ENCODE results near the gene WDR83.
"Not testable (repeated sequence)": the region's sequence is repeated elsewhere in the genome, so short reads cannot be mapped to it uniquely, and the experiment has no call there.

The WDR83 gene

DNA sequence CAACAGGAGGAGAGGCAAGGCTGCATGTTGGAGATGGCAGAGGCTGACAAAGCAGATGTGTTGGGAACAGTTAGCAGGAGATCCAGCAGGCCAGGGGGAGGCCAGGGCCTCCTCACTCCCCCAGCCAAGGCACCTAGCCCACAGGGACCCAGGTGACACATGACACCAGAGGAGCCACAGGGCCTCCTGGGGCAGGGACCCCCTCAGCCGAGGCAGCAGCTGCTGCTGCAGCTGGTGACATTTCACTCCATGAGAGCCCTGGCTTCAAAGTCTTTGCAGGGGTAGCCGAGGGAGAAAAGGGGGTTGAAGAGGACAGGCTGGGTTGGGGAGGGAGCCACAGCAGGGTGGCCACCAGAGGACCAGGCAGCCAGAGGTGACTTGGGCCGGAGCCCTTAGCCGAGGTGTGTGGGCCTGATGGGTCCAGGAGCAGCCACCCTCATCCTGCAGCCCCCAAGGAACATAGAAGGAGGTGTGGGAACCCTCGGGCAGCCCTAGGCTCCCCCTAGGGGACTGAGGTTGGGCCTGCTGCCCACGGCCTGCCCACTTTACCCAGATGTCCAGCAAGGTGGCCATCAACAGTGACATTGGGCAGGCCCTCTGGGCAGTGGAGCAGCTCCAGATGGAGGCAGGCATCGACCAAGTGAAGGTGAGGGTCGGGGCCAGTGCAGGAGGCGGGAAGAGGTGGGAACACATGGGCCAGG, 21.0 kb downstream of the WDR83 start, which contains the start of gene GNG14:
GNG14 (plus strand) TSS at position 503 of the 701 bp plus-strand sequence; CDS start at position 554, 51 bp downstream.
- DNase-seq (ENCODE audit: low read depth), result no peak

GRCh38 chr19:12689012-12689411, 22.4 kb downstream of the WDR83 start:
- no peak for DNase-seq (ENCODE audit: low read depth)

DNA sequence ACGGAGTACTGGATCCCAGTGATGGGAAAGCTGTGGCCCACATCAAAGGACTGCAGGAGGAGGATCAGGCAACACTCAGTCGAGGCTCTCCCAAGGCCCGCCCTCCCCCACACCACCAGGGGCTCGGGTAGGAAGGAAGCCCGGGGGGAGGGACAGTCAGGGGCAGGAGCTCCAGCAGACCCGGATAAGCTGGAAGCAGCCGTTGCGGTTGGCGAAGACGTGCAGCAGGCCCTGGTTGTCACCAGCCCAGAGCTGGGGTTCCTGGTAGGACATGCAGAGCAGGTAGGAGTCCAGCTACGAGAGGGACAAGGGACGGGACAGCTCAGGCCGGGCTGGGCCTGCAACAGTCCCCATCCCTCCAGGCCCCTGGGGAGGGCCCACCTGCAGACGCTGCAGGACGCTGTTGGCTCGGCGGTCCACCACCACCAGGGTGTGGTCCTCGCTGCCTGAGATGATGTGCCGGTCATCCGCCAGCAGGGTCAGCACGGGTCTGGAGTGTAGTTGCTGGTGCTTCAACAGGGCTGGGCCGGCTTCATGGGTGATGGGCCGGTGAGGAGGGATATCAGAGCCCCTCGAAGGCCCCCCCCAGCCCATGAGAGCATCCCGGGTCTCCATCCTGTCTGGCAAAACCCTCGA, 23.1 kb downstream of the WDR83 start:
- no peak for DNase-seq (ENCODE audit: low read depth)

GRCh38 chr19:12692960-12693359, 26.4 kb downstream of the WDR83 start:
- DNase-seq (ENCODE audit: low read depth), result no peak

DNA sequence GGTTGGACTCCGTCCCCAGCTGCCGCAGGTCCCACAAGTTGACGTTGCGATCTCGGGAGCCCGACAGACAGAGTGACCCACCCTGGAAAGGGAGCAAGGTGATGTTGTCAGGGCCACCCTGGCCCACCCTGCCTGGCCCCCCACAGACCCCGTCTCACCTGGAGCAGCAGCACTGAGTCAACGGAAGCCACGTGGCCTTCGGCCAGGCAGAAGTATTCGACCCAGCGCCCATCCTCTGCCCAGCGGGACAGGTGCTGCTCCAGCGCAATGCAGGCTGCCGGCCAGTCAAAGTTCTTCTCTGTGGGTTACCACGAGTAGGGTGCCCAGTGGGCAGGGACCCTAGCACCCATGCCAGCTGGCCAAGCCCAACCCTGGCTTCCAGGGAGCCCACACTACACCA, 28.0 kb downstream of the WDR83 start:
- no peak for DNase-seq (ENCODE audit: low read depth)

DNA sequence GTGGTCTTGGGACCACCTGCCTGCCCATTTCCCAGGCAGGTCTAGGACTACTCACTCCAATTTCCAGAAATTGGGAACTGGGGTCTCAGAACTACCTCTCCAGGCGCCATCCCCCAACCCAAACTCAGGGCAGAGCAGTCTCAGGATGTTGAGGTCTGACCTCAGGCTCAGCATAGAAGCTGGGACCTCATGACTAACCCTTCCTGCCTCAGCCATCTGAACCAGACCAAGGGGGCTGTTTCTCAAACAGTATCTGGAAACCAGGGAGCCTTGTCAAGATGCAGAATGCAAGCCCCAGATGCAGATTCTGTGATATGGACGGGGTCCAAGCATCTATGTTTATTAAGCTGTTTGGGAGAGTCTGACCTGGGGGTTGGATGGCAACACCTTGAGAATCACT, 28.5 kb downstream of the WDR83 start:
- DNase-seq (ENCODE audit: low read depth), result no peak

DNA sequence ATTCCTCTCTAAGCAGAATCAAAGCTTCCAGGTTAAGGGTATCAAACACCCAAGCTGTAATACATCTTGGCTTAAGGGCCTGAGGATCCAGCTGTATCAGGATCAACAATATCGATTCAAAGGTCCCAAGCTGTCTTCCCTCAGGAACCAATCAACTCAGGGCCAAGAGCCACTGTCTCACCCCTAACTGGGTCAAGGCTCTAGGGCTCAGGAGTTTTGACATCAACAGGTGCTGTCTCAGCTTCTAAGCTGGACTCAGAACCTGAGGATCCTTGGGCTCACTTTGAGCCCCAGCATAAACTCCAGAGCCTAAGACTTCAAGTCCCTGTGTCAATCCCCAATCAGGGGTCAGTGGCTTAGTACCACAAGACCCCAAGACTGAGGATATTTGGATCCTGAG, 28.9 kb downstream of the WDR83 start:
- DNase-seq (ENCODE audit: low read depth), result no peak

GRCh38 chr19:12695997-12696365, 29.4 kb downstream of the WDR83 start:
- no peak for DNase-seq (ENCODE audit: low read depth)

DNA sequence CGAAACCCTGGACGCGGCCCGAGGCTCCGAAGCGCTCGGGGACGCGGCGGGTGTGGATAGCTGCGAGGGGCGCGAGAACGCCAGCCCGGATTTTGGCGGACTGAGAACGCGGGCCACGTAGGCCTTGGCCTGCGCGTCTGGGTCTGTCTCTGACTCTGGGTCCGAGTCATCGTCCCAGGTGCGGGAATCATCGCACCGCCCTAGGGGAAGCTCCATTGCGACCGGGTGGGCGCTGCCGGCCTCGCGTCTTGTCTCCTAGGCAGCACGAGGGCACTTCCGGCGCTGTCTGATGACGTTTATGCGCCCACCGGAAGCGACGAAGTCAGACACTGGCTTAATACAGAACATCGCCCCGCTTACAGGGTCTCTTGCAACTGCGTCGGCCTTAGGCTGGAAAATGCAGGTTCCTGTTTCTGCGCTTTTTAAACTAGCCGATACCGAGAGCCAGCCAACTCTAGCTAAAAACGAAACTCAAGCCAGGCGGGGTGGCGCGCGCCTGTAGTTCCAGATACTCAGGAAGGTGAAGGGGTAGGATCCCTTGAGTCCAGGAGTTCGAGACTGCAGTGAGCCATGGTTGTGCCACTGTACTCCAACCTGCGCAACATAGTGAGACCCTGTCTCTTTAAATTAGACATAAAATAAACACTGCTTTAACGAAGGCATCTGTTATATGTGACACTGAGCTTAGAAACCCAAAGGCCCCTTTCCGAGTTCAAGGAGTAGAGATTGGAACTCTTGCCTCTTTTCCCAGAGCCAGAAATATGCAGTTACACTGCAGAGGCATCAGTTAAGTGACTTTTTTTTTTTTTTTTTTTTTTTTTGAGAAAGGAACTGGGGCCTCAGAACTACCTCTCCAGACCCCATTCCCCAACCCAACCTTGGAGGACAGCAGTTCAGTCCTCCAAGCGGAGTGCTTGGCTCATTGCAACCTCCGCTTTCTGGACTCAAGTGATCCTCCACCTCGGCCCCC, 30.0 kb downstream of the WDR83 start, which contains the start of gene FBXW9:
FBXW9 (minus strand) TSS at position 266 of the 970 bp plus-strand sequence; CDS start at position 216, 50 bp downstream.
- DNase-seq (ENCODE audit: low read depth), result peak; percentile 67

DNA sequence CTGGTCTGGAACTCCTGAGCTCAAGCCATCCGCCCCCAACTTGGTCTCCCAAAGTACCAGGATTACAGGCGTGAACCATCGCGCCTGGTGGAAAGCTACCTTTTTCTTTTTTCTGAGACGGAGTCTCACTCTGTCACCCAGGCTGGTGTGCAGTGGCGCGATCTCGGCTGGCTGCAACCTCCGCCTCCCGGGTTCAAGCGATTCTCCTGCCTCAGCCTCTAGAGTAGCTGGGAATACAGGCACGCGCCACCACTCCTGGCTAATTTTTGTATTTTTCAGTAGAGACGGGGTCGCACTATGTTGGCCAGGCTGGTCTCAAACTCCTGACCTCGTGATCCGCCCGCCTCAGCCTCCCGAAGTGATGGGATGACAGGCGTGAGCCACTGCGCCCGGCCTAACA, 30.8 kb downstream of the WDR83 start:
- DNase-seq (ENCODE audit: low read depth), result not testable (repeated sequence)

DNA sequence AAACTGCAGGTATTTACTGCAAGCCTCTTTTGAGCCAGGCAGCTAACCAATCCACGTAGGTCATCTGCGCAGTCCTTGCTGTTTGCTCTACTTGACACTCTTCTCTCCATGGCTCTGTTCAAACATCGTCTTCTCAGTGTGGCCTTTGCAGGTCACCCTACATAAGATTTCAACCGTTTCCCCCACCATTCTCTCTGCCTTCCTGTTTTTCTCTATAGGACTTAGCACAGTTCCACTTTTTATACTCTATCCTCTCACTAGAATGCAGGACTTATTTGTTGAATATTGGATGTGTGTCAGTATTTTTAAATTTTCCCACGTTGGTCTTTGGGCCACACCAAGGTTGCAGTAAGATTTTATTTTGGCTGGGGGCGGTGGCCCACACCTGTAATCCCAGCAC, 31.5 kb downstream of the WDR83 start:
- DNase-seq (ENCODE audit: low read depth), result no peak

GRCh38 chr19:12701596-12702282, 35.1 kb downstream of the WDR83 start:
- DNase-seq (ENCODE audit: low read depth), result no peak

GRCh38 chr19:12703046-12703445, 36.4 kb downstream of the WDR83 start:
- no peak for DNase-seq (ENCODE audit: low read depth)

- no peak for DNase-seq (ENCODE audit: low read depth)
These were observed 38.6 kb downstream of the WDR83 start for GRCh38 chr19:12705169-12705568.

DNA sequence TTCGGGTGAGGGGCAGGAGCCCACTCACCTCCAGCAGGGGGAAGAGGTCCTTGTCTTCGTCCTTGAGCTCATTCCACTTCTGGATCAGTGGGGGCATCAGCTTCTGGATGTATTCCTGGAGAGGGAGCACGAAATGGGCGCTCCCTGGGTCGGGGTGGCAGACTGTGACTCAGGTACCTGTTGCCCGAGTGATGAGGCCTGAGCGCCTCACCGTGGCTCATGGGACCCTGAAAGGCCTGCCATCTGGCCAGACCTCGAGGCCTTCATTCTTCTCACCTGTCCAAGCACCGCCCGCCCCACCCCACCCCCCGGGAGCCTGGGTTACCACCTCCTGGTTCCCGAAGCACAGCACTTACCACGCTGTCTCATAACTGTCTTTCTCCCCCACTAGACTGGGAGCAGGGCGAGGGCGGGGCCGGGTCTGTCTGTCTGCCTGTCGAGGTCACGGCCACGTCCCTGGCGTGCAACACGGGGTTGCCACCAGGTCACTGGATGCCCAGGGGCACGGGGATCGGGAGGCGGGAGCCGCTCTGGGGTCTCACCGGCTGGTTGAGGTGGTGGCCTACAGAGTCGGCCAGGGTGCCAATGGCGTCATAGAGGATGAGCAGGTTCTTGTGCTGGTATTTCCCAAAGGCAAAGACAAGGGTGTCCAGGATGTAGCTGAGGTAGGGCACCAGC, 39.2 kb downstream of the WDR83 start:
- DNase-seq (ENCODE audit: low read depth), result no peak

DNA sequence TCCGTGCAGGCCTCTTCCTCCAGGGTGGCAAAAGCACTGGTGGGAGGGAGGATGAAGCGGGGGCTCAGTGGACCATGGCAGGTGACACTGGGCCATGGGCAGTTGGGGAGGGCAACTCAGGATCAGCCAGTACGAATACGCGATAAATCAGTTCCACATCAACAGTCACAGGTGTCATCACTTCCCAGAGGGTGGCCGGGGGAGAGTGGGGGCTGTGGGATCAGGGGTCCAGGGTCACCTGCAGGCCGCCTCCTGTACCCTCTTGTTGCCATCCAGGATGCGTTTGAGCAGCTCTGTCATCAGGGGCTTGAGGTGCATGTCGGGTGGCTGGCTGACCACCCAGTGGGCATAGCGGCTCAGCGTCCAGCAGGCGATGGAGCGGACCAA, 39.7 kb downstream of the WDR83 start:
- no peak for DNase-seq (ENCODE audit: low read depth)

GRCh38 chr19:12708641-12709040, 42.0 kb downstream of the WDR83 start:
- DNase-seq (ENCODE audit: low read depth), result no peak

DNA sequence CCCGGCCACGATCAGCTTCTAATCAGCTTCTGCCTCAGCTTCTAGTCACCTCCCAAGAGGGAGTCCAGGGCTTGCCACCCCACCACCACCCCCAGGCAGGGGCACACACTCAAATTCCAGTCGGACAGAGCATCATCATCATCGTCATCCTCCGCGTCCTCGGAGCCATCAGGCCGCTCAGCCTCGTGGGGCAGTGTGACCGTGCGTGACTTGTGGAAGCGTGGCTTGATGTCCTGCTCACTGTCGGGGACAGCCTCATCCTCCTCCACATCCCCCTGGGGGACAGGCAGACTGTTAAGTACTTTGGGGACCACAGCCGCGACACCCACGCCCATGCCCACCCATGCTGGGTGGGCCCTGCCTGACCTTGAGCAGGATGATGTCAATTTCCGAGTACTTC, 44.6 kb downstream of the WDR83 start:
- DNase-seq (ENCODE audit: low read depth), result no peak

- not testable (repeated sequence) for DNase-seq (ENCODE audit: low read depth)
These were observed 45.5 kb downstream of the WDR83 start for GRCh38 chr19:12712077-12712476.

DNA sequence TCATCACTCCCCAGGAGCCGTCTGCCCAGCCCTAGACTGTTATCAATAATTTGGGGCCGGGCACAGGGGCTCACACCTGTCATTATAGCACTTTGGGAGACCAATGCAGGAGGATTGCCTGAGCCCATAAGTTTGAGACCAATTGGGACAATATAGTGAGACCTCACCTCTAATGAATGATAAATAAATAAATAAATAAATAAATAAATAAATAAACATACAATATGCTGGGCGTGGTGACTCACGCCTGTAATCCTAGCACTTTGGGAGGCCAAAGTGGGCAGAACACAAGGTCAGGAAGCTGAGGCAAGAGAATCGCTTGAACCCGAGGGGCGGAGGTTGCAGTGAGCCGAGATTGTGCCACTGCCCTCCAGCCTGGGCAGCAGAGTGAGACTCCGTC, 46.7 kb downstream of the WDR83 start:
- not testable (repeated sequence) for DNase-seq (ENCODE audit: low read depth)

GRCh38 chr19:12715102-12715501, 48.5 kb downstream of the WDR83 start:
- DNase-seq (ENCODE audit: low read depth), result no peak
